Umbilical cord (tissue), 2 donors: ENCODE results near the gene PIAS2. TPM values are rescaled to one million over a fixed set of nuclear protein-coding genes. Genes with fewer than 3 reads are reported as not detected.
"Not testable (repeated sequence)": the region's sequence is repeated elsewhere in the genome, so short reads cannot be mapped to it uniquely, and the experiment has no call there.

Source experiments
- DNase-seq: peaks from one replicate; pipeline ENCODE4 v3.0.0-alpha.2; 2015; ENCODE audit warnings: low spot score
- total RNA-seq: library from RNA; depleted of rRNA; stranded (reverse); fragments of >200 nt; gene quantifications from one replicate; pipeline ENCODE4 v1.2.3, GENCODE V29; 2014; ENCODE audit warnings: low replicate concordance; ENCODE audit not compliant: insufficient read depth

The PIAS2 gene, protein sequence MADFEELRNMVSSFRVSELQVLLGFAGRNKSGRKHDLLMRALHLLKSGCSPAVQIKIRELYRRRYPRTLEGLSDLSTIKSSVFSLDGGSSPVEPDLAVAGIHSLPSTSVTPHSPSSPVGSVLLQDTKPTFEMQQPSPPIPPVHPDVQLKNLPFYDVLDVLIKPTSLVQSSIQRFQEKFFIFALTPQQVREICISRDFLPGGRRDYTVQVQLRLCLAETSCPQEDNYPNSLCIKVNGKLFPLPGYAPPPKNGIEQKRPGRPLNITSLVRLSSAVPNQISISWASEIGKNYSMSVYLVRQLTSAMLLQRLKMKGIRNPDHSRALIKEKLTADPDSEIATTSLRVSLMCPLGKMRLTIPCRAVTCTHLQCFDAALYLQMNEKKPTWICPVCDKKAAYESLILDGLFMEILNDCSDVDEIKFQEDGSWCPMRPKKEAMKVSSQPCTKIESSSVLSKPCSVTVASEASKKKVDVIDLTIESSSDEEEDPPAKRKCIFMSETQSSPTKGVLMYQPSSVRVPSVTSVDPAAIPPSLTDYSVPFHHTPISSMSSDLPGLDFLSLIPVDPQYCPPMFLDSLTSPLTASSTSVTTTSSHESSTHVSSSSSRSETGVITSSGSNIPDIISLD
- total RNA-seq, result 43.6 TPM

DNA sequence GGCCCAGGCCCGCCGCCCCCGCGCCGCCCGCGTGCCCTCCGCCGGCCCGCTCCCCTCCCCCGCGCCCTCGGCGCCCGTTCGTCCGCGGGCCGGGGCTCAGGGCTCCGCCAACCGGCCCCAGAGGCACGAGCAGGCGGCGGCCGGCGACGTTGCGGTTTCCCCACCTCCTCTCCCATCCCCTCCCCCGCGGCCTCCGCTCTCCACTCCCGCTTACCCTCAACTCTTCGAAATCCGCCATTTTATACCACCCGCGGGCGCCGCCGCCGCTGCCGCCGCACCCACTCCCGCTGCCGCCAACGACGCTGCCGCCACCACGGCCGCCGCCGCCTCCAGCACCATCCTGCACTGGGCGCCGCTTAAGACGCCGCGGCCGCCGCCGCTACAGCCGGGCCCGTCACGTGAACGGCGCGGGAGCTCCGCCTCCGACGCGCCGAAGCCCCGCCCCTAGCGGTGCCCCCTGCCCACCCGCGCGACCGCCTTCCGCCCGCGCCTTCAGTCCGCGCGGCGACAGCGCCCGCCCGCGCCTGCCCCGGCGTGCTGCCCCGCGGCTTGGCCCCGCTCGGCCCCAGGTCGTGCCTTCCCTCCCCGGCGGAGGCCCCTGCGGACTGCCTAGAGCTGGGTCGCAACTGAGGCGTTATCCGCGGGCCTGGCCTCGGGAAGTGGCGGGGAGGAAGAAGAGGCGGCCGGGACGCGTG lies at the start of gene PIAS2, which contains the start of gene KATNAL2:
PIAS2 (minus strand) TSS at position 400 of the 695 bp plus-strand sequence; CDS start at position 238, 162 bp downstream.
KATNAL2 (plus strand) TSS at position 495 of the 695 bp plus-strand sequence. CDS start 29,271 bp downstream, outside the sequence.
- DNase-seq, result peak; percentile 84

DNA sequence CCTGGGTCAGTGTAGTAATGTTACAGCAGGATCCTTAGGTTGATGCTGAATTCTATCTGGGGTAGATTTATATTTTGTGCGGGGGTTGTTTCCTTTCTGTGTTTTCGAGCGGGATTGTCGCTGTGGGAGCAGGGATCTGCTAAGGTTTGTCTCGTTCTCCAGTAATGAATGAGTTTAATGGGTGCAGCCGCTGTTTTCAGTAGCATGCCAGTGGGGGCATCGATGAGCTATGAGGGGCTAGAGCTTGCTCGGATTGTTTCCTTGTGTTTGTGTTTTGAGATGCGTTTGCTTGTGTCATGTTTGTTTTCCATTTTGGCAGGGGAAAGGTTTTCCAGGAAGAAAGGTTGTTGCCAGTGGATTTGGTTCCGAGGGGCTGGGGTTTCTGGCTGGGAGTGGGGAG lies 49.0 kb upstream of the PIAS2 start:
- DNase-seq, result not testable (repeated sequence)

DNA sequence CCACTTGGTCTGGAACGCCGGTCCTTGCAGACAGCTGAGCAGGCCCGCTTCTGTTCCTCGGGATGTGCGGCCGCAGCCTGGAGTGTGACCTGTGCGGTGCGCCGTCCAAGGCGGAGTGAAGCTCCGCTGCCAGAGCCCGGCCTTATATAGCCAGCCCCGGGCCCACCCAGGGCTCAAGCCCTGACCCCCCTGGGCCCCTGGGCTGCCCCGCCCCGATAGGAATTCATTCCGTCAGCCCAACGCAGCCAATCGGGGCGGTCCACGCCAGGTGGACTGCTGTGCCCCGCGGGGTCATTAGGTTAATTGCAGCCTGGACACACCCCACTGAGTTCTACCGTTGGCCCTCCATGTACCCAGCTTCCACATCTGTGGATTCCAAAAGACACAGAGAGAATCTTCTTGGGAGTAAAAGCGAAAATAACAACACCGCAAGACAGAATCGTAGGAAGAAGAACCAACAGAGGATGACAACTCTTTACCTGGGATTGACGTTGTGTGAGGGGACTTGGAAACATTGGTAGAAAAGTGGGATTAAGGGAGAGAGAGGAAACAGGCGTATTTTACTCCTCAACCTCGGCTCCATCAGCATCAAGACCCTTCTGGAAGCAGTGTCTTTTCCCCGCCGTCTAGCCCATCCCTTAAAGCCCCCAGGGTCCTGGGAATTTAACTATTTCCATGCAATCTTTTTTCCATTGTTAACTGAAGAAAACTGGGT lies 47.4 kb upstream of the PIAS2 start:
- not testable (repeated sequence) for DNase-seq

DNA sequence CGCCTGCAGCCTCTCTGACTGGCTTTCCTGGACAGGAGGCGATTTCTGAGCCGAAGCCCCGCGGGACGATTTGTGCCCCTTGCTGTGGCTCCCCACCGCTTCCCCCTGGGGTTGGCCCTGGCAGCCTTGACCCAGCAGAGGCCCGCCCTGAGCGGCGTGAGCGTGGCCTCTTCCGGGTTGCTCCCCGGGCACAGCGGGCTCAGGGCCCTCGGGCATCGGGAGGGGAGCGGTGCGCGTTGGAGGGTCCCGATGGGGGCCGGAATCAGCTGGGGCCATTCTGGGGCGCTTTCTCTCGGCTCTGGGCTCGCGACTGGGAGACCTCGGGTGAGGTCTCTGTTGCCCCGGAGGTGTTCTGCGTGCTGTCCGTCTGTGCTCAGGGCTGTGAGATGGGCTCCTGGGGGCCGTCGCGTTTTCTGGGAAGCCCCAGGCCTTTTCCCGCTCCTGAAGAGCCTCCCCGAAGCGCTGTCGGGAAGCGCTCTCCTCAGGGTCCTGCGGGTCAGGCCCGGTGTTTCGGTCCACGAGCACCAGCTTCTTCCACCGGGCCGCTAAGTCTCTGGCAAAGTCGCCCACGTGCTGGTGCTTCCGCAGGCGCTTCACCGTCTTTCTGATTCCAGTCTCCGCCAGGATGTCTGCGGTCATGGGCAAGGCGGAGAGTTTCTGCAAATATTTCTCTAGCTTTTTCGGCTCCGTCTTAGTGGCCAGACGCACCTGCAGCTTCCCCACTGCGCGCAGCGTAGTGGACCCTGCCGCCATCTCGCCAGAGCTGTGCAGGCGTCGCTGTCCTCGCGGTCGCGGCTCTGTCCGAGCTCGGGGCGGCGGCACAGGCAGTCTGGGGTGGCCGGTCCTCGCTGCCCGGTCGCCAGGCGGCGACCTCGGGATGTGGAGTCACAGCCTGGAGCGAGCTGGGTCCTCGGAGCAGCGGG lies 46.6 kb upstream of the PIAS2 start:
- not testable (repeated sequence) for DNase-seq

DNA sequence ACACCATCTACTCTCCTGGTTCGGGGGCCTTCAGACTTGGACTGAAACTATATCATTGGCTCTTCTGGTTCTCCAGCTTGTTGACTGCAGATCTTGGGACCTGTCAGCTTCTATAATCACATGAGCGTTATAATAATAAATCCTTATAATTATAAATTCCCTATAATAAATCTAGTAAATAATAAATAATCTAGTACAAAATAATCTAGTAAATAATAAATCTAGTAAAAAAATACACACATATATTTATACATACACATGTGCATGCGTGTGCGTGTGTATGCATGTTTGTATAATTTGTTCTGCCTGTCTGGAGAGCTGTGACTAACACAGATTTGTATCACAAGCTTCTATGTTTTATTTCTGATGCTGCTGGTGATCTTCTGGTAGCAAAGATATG lies 40.9 kb upstream of the PIAS2 start:
- DNase-seq, result no peak

DNA sequence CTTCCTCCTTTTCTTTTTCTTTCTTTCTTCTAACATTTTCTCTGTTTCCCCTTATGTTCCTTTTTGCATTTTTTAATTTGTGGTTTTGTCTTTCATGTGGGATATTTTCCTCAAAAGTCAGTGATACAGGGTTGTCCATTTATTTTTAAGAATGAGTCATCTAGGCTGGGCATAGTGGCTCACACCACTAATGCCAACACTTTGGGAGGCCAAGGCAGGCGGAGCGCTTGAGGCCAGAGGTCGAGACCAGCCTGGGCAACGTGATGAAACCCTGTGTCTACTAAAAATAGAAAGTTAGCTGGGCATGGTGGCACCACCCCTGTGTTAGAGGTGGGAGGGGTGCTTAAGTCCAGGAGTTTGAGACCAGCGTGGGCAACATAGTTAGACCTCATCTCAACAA lies 35.9 kb upstream of the PIAS2 start:
- DNase-seq, result no peak

DNA sequence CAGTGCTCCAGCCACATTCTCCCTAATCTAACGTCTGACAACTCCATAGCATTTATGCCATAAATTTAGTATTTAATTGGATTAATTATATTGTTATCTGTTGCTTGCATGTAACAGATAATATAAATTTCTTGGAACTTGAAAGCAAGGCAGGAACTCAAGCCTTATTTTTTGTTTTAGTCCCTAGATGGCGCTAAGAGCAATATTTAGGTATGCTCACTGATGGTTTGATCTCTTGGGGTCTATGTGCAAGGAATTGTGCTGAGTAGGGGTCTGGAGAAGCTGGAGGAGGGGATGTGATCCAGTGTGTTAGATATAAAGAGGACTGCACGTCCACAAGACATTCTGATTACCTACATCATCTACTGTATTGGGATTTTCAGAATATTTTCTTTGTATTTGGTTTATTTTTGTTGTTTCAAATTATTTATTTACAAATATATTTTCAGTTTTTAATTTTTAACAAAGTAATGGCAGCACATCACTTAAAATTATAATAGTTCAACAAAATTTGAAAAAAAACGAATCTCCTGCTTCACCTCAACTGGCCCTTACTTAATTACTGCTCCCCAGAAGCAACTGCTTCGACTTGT lies 32.9 kb upstream of the PIAS2 start:
- DNase-seq, result no peak

DNA sequence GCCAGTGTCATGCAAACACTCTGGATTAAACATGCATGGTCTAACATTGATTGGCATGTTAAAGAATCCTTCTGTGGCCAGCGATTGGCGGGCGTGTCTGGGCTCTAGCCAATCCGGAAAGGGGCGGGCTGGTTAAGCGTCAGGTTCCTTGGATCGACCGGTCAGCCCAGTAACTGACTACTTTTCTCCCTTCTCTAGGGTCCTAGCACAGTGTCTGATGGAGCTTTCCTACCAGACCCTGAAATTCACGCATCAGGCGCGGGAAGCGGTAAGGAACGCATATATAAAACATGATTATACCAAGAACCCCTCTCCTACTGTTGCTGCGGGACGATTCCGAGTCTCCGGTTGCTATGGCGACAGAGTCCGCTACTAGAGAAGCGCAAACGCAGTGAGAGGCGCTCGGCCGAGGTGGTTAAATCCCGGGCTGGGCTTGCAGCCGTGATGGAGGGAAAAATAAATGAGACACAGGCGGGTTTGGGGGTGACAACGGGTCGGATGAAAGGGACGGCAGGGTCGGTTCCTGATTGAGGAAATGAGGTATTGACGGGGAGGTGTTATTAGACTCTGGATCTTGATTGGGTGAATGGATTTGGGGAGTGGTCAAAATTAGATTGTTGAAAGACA lies 29.5 kb upstream of the PIAS2 start:
- DNase-seq, result peak; percentile 84

DNA sequence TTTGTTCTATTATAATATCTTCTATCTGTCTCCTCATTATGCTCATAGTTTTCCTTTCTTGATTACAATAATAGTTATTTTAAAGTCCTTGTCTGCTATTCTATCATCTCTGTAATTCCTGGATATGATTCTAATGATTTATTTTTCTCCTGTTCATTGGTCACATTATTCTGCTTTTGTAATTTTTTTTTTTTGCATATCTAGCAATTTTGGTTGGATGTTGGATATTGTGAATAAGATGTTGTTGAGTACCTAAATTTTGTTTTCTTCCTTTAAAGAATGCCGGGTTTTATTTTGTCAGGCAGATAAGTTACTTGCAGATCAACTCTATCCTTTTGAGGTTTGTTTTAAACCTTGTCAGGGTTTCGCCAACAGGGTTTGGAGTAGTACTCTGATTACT lies 25.3 kb upstream of the PIAS2 start:
- DNase-seq, result no peak

DNA sequence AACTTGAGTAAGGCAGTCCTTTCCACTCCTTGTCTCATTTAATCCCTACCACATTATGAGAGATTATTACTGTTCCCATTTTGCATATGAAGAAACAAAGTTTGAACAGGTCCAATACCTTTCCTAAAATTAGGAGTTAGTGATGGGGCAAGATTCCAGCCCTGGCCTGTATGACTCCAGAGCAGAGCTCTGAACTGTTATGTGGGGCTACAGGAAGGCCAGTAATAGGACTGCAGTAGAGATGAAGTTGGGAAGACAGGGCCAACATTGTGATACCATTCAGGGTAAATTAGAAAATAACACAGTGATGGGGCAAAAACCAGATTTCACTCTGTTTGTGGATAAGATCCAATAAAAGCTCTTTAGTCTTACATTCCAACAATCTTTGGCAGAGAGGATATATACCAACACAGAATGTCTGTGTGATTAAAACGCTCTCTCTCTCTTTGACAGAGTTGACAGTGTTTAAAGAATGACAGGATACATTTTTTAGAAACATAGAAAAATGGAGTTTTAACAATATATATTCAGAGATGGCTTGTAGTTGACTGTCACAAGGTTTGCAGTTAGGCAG lies 22.8 kb upstream of the PIAS2 start:
- no peak for DNase-seq

DNA sequence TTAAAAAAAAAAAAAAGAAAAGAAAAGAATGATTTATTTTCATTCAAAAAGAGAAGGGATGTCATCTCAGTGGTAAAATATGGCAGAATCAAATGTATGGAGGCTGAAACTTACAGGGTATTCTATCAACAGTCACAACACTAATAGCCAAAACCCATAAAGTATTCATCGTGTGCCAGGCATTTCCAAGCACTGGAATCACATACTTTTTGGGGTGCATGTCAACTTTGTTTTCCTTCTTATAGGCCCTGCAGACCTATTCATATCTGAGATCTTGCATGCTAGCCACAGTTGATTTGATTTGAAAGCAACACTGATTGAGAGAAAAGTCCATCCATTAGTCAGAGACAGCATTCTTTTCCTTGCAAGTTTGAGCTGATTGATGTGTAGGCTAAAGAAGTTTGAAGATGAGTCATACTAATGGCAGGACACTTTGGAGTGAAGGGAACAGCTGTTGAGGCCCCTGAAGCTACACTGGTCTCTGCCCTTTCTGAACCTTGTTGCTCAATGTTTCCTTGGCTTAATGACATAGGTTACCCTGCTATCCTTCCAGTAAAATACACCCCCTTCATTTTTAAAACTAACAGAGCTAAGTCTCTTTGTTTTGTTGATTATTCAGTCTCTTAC lies 22.1 kb upstream of the PIAS2 start:
- DNase-seq, result peak; percentile 26

DNA sequence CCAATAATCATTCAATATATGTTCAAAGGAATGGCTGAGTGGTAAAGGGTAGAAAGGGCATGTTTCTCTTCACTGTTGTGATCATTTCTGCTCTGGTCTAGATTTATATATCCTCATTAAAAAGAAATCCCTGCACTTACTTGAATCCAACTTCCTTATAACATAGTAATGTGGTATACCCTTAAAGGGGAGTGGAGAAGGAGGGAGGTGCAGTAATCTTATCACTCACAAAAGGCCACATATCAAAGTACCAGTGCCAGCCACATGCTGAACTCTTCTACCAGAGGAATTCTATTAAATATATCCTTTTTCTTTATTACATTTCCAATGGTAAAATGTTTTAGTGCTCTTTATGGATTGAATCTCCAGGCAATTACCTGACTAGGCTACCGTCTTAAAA lies 3.3 kb upstream of the PIAS2 start:
- no peak for DNase-seq

DNA sequence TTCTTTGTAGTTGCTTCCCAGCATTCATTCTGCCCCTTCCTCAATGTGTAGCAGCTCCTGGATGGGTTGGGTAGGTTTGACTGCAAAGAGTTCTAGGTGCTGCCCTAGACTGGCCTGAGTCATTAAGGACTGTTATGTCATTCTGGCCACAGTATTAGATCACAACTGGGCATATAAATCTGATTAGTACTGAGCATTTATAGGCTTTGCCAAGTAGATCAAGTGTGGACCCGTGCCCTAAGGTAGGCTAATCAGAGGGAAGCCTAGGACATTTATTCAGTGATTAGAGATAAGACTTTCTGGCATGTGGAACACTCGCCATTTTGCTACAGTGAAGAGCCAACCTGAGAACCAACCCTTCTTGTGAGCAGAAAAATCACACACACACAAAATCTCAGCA lies 2.8 kb upstream of the PIAS2 start:
- DNase-seq, result no peak

DNA sequence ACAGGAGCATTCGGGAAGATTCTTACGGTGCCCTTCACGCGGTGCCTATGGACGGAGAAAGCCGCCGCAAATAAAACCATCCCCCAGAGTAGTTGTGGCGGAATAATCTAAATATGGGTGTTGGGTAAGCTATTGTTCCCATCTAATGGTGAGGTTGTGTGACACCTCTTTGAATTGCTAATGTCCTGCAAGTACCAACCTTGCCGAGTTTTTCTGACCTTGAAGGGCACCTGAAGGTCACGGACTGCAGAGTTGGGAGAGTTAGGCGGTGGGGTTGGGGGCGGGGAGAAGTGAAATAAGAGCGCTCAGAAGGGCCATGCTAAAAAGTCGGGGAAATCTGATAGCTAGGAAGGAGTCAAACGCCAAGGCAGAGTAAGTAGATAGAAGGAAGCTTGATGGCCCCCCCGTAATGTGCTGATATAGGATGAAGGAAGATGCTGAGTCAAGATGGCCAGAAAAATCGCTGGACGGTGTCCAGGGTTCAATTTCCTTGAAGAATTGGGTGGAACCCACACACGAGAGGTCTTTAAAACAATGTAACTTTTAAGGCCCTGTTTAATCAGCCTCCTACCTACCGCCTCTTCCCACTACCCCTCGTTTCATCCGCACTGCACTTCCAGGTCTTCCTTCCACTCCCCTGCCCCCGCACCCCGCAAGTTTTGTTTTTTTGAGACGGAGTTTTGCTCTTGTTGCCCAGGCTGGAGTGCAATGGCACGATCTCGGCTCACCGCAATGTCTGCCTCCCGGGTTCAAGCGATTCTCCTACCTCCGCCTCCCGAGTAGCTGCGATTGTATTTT lies 695 bp upstream of the PIAS2 start:
- DNase-seq, result peak; percentile 59

DNA sequence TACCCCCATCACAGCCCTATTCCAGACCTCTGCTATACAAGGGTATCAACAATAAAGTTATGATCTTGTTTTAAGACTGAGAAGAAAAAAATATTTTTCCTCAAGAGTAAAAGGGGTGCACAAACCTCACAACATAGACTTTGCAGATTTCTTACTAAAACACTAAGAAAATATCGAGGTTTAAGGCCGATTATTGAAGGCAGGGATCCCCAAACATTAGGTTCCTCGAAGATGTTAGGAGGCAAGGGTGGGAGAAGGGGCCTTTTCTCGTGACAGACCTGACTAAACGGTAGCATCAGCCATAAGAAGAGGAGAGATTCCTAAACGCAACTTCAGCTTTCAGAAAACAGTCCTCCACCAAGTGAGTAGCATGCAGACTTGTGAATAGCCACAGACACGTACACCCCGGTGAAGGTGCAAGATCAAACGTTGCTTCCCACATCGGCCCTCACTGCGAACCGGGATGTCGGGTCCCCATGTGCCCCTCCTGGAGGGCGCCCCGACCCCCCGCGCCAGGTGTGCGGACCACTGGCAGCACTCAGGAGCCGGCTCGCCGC lies 678 bp downstream of the PIAS2 start:
- peak; percentile 47 for DNase-seq

DNA sequence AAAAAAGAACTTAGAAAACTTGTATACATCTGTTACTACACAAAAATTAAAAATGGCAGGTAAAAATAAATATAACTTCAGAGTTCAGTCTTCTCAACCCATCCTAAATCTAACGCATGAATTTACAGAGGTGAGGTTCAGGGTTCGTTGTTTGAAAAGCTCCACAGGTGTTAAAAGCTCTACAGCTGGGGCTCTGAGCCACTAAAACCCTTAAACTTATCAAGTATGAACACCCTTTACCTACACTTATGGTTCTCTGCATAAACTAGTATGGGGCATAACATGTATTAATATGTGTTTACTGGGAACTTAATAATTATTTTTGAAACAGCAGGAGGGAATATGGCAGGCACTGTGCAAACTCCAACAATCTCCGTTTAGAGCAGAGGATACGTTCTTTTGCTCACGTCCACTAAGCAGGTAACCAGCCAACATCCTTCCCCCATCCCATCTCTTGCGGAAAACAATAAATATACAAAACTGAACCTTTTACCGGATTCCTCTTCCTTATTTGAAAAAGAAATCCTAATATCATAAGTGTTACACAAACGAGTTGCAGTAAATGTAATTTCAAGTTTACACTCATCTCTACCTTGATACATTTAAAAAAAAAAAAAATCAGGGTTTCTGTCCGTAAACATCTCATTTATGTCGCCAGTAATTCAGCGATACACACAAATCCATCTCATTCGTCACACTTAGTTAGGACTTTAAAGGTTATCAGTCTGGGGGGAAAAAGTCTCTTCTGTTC lies 1.3 kb downstream of the PIAS2 start:
- DNase-seq, result no peak

DNA sequence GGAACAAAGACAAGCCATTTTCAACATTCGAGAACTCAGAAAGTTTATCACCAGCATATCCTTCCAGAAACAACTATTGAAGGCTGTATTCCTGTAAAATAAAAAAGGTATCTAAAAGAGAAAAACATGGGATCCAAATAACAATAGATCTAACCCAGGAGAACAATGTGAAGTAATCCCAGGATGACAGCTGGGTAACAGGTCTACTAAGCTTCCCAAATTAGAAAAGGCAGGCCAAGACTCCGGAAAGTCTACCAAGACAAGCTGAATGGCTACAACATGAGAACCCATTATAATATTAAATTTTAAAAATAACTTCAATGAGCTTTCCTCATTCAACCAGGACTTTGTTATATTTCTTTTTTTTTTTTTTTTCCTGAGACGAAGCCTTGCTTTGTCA lies 6.5 kb downstream of the PIAS2 start:
- DNase-seq, result no peak
